GM19452 (cell line): ENCODE results near the gene DSTN.

Experiments used
- ATAC-seq: cut with Tn5 transposase; IDR thresholded peaks from one replicate; pipeline ENCODE4 v1.9.1; 2021; ENCODE audit not compliant: unreplicated experiment

The DSTN gene

GRCh38 chr20:17636523-17637412, 66.9 kb downstream of the DSTN start:
- ATAC-seq: no peak

GRCh38 chr20:17637413-17637780, 67.5 kb downstream of the DSTN start:
- no peak for ATAC-seq

GRCh38 chr20:17637985-17638640, 68.2 kb downstream of the DSTN start:
- ATAC-seq: no peak

- ATAC-seq: no peak
These were observed 69.0 kb downstream of the DSTN start for GRCh38 chr20:17638835-17639407.

- ATAC-seq: no peak
These were observed 70.4 kb downstream of the DSTN start for GRCh38 chr20:17640146-17640874.

- ATAC-seq: no peak
These were observed 71.1 kb downstream of the DSTN start for GRCh38 chr20:17640875-17641378.

GRCh38 chr20:17641520-17641964, 71.7 kb downstream of the DSTN start:
- no peak for ATAC-seq

GRCh38 chr20:17641993-17642392, 72.1 kb downstream of the DSTN start:
- ATAC-seq: no peak

- no peak for ATAC-seq
These were observed 72.8 kb downstream of the DSTN start for GRCh38 chr20:17642404-17643269.

GRCh38 chr20:17643531-17644188, 73.8 kb downstream of the DSTN start:
- ATAC-seq: no peak

- no peak for ATAC-seq
These were observed 74.6 kb downstream of the DSTN start for GRCh38 chr20:17644451-17644850.

GRCh38 chr20:17645010-17645409, 75.1 kb downstream of the DSTN start:
- ATAC-seq: no peak

- ATAC-seq: no peak
These were observed 75.8 kb downstream of the DSTN start for GRCh38 chr20:17645546-17646208.

GRCh38 chr20:17646209-17646960, 76.5 kb downstream of the DSTN start:
- no peak for ATAC-seq

GRCh38 chr20:17646961-17647301, 77.1 kb downstream of the DSTN start:
- ATAC-seq: no peak

- ATAC-seq: no peak
These were observed 77.8 kb downstream of the DSTN start for GRCh38 chr20:17647391-17648314.

- no peak for ATAC-seq
These were observed 78.4 kb downstream of the DSTN start for GRCh38 chr20:17648315-17648646.
